ENCODE results near the gene PCBD1. TPM values are rescaled to one million over a fixed set of nuclear protein-coding genes. Genes with fewer than 3 reads are reported as not detected.

The PCBD1 gene
- total and polyA plus RNA-seq, 2 experiments from 2014 or later, result 33.3 to 78.5 TPM

DNA sequence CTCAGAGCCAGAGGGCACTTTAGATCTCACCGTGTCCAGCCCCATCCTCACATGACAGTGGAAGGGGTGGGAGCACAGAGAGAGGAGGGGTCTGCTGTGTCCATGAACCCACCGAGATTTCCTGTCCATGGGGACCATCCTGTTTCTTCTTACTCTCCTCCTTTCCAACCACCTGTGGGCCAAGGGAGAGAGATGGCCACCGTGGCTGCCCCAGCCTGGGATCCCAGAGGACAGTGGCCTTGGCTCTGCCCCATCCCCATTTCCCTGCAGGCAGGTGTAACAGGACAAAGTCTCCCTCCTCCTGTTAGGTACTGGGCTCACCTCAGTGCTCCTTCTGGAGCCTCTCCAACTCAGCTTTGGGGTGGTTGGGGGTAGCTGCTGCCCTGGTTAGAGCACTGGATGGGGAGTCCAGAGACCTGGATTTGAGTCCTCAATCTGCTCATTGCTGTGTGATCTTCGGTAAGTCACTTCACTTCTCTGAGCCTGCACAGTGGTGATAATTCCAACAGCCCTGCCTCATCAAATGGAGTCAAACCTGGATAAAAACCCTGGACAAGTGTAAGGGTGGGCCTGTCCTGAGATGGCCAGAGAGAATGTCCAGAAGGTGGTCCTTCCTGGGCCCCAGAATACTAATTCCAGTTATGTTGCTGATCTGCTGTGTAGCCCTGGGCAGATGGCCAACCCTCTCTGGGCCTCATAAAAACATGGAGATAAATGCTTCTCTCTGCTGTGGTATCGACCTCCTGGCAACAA is 17.8 kb upstream of the PCBD1 start (continued):
- TF ChIP-seq EZH2 (IDR thresholded peaks at IDR 0.05; ENCODE audit: low read depth, unreplicated experiment) (no peak), NANOG (IDR thresholded peaks at IDR 0.05; ENCODE audit: borderline replicate concordance) (no peak), ZNF331 (CRISPR knock-in tag; IDR thresholded peaks at IDR 0.05; ENCODE audit: low read depth) (no peak), EZH2phosphoT487 (IDR thresholded peaks at IDR 0.05; ENCODE audit: unreplicated experiment) (no peak), JUNB (IDR thresholded peaks at IDR 0.05; ENCODE audit: unreplicated experiment) (no peak), STAT1 (IDR thresholded peaks at IDR 0.05; ENCODE audit: unreplicated experiment) (no peak)

DNA sequence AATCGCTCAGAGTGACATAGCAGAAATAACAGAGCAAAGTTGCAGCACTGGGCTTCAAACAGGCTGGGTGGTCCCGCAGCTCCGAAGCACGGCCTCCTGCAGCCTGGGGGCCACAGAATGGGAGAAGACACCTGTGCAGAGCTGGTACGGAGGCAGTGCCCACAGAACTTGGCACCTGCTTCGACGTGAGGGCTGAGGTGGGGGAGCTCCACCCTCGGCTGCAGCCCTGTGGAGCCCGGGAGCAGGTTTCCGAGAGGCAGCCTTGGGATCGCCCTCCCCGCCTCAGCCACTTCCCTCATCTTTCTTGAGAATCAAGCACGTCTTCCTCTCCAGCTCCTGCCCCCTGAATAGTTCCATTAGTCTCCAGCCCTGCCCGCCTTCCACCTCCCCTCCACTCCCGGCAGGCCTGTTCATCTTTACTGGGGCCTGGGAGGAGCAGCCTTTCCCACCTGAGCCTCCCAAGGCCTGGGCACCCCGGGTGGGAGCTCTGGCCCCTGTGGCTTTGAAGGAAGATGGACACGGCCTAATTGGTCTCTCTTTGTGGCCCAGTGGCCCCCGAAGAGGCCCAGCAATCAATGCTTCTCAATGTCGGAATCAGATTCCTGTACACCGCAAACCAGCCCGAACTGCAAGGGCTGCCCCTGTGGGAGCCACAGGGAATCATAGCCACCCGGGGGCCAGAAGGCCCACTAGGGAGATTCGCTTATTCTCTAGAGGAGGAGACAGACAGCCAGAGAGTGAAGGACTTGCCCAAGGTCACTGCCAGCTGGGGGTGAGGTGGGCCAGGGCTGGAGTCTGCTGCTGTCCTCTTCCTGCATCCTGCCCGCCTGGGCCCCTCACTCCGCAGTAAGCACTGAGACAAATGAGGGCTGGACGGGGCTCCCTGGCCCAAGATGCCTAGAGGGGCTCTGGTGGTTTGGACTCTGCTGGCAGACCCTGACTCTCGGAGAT is 17.0 kb upstream of the PCBD1 start:
- Histone ChIP-seq H3K4me2 (no peak overlapping the region), H3K27me3 (ENCODE audit: insufficient read depth) (no peaks in the 10 kb centered on the region), H3K27ac (ENCODE audit: low read depth) (no peak overlapping the region), H4K20me1 (replicated peaks; ENCODE audit: insufficient read depth) (no peaks in the 10 kb centered on the region), H3F3A (replicated peaks; ENCODE audit: low read depth) (no peaks in the 10 kb centered on the region), H3K79me2 (replicated peaks; ENCODE audit: insufficient read depth) (no peaks in the 10 kb centered on the region), H3K4me1 (ENCODE audit: insufficient read depth) (no peaks in the 10 kb centered on the region), H3K9me2 (ENCODE audit: insufficient read depth) (no peaks in the 10 kb centered on the region), H3K36me3 (ENCODE audit: insufficient read depth) (no peaks in the 10 kb centered on the region), H3K4me3 (no peak overlapping the region), H2AFZ (no peak overlapping the region)
- Mint-ChIP-seq H3K36me3 (ENCODE audit: low read depth) (no peaks in the 10 kb centered on the region), H3K27me3 (ENCODE audit: insufficient read depth, low read depth, poor library complexity) (peaks cover 12% of the 10 kb centered on the region), H3K4me1 (0 out of 3 replicates have a peak, but pooled peaks cover 4% of the 10 kb centered on the region), H3K4me3 (no peak overlapping the region), H3K9me3 (no peaks in the 10 kb centered on the region), H3K27ac (no peak overlapping the region)
- TF ChIP-seq ZNF331 (CRISPR knock-in tag; IDR thresholded peaks at IDR 0.05; ENCODE audit: low read depth), result no peak
- DNase-seq (ENCODE audit: low spot score), result no peak
- ATAC-seq, result no peak

DNA sequence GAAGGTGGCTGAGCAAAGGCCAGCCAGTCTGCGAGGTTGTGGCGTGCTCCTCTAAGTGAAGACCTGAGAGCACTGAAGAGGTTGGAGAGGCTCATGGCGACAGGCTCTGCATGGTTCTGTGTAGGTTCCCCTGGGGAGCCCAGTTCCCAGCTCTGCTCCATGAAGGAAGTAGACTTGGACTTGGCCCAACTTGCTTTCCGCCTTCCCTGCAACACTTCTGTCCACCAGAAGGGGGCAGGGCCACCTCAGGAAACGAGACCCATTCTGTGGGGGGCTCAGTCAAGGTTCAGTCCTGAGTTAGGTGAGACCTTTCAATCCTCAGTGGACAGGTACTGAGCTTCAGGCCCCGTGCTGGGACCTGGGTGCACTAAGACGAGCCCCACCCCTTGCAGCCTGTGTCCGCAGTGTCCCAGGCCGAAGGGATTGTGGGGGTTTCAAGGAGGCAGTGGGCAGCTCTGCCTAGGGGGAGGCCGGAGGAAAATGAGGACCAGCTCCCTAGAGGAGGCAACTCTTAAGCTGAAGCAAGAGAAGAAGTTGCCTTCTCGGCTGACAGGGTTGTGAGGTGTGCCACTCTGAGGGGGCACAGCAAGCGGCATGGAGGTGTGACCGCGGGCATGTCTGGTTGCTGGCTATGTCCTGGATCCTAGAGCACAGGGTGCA is 15.0 kb upstream of the PCBD1 start:
- H3K4me1 ChIP-seq (ENCODE audit: insufficient read depth), result no peaks in the 10 kb centered on the region
- peak; percentile 81 for ATAC-seq
- DNase-seq (ENCODE audit: low spot score), result peak; percentile 82
- H3K4me3 Mint-ChIP-seq, result no peak overlapping the region
- no peaks in the 10 kb centered on the region for H3K9me3 Mint-ChIP-seq
- H3K27me3 ChIP-seq (ENCODE audit: insufficient read depth), result no peaks in the 10 kb centered on the region
- H4K20me1 ChIP-seq (replicated peaks; ENCODE audit: insufficient read depth), result no peaks in the 10 kb centered on the region
- no peak overlapping the region for H3K4me3 ChIP-seq
- no peaks in the 10 kb centered on the region for H3K36me3 Mint-ChIP-seq (ENCODE audit: low read depth)
- H3F3A ChIP-seq (replicated peaks; ENCODE audit: low read depth), result no peaks in the 10 kb centered on the region
- peak overlapping the region; percentile 67; the same call in 1 of the 2 replicates for H2AFZ ChIP-seq
- H3K4me1 Mint-ChIP-seq, result peaks cover 9% of the 10 kb centered on the region; the same call in 2 of the 3 replicates
- no peak overlapping the region for H3K4me2 ChIP-seq
- no peak overlapping the region for H3K27ac ChIP-seq (ENCODE audit: low read depth)
- TF ChIP-seq EZH2phosphoT487 (IDR thresholded peaks at IDR 0.05; ENCODE audit: unreplicated experiment), result no peak
- TF ChIP-seq, protein P1, sequence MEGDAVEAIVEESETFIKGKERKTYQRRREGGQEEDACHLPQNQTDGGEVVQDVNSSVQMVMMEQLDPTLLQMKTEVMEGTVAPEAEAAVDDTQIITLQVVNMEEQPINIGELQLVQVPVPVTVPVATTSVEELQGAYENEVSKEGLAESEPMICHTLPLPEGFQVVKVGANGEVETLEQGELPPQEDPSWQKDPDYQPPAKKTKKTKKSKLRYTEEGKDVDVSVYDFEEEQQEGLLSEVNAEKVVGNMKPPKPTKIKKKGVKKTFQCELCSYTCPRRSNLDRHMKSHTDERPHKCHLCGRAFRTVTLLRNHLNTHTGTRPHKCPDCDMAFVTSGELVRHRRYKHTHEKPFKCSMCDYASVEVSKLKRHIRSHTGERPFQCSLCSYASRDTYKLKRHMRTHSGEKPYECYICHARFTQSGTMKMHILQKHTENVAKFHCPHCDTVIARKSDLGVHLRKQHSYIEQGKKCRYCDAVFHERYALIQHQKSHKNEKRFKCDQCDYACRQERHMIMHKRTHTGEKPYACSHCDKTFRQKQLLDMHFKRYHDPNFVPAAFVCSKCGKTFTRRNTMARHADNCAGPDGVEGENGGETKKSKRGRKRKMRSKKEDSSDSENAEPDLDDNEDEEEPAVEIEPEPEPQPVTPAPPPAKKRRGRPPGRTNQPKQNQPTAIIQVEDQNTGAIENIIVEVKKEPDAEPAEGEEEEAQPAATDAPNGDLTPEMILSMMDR (conservative IDR thresholded peaks at IDR 0.05; ENCODE audit: low read depth in 2 of 2), result peak; percentile 85 to 99
- no peak for TF ChIP-seq CREB1 (CRISPR knock-in tag; IDR thresholded peaks at IDR 0.05; ENCODE audit: low read depth)
- no peaks in the 10 kb centered on the region for H3K36me3 ChIP-seq (ENCODE audit: insufficient read depth)
- H3K27me3 Mint-ChIP-seq (ENCODE audit: insufficient read depth, low read depth, poor library complexity), result peaks cover 9% of the 10 kb centered on the region
- H3K27ac Mint-ChIP-seq, result no peak overlapping the region
- H3K9me2 ChIP-seq (ENCODE audit: insufficient read depth), result no peaks in the 10 kb centered on the region
- no peaks in the 10 kb centered on the region for H3K79me2 ChIP-seq (replicated peaks; ENCODE audit: insufficient read depth)

All from GM23338 (cell line).